ENCODE results near the gene PUM2.
"Not testable (repeated sequence)": the region's sequence is repeated elsewhere in the genome, so short reads cannot be mapped to it uniquely, and the experiment has no call there.

The PUM2 gene, protein sequence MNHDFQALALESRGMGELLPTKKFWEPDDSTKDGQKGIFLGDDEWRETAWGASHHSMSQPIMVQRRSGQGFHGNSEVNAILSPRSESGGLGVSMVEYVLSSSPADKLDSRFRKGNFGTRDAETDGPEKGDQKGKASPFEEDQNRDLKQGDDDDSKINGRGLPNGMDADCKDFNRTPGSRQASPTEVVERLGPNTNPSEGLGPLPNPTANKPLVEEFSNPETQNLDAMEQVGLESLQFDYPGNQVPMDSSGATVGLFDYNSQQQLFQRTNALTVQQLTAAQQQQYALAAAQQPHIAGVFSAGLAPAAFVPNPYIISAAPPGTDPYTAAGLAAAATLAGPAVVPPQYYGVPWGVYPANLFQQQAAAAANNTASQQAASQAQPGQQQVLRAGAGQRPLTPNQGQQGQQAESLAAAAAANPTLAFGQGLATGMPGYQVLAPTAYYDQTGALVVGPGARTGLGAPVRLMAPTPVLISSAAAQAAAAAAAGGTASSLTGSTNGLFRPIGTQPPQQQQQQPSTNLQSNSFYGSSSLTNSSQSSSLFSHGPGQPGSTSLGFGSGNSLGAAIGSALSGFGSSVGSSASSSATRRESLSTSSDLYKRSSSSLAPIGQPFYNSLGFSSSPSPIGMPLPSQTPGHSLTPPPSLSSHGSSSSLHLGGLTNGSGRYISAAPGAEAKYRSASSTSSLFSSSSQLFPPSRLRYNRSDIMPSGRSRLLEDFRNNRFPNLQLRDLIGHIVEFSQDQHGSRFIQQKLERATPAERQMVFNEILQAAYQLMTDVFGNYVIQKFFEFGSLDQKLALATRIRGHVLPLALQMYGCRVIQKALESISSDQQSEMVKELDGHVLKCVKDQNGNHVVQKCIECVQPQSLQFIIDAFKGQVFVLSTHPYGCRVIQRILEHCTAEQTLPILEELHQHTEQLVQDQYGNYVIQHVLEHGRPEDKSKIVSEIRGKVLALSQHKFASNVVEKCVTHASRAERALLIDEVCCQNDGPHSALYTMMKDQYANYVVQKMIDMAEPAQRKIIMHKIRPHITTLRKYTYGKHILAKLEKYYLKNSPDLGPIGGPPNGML

DNA sequence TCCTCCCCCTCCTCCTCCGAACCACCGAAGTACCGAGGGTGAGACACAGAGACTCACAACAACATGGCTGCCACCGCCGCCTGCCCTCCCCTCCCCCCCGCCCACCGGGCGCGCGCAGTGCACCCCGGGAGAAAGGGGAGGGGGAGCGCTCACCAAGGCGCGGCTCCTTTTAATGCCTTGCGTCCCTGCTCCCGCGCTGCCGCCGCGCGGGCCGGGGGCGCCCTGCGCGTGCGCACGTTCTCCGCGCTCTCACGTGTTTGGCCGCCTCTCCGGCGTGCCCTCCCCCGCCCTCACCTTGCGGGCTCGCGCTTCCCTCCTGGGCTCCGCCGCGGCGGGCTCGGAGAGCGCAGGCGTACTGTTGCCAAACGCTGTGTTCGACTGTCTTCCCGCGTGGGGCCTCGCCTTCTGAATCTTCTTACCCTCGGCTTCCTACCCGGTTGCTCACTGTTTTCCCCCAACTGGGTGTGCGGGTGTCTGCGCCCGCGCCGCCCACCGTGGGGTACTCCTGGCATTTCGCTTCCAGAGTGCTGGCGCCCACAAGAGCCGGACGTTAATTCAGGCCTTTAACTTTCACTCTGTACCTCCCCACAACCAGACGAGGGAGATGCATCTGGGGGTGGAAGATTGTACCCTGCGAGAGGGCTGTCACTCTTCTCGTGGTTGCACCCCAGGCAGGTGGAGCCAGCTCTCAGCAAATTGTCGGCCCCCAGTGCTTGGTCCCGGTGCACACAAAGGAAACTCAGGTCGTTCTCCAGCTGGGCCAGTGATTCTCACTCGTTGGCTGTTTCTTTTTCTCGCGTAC lies at the start of gene PUM2:
TSS of gene PUM2 (minus strand) at position 92 of the 802 bp plus-strand sequence. CDS start 23,484 bp downstream, outside the sequence.
- no peak for FAIRE-seq

DNA sequence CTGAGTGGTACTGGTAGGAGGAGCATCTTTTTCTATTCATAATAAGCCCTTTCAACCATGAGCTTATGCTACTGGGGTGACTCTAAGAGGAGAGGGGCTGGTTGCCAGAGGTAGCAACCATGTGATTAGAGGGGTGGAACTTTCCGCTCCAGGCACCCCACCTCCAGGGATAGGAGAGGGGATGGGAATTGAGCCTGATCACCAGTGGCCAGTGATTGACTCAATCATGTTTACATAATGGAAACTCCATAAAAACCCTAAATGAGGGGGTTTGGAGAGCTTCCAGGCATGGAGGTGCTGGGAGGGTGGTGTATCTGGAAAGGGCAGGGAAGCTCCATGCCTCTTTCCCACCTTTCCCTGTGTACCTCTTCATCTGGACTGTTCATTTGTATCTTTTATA lies 49.7 kb upstream of the PUM2 start:
- no peak for FAIRE-seq

DNA sequence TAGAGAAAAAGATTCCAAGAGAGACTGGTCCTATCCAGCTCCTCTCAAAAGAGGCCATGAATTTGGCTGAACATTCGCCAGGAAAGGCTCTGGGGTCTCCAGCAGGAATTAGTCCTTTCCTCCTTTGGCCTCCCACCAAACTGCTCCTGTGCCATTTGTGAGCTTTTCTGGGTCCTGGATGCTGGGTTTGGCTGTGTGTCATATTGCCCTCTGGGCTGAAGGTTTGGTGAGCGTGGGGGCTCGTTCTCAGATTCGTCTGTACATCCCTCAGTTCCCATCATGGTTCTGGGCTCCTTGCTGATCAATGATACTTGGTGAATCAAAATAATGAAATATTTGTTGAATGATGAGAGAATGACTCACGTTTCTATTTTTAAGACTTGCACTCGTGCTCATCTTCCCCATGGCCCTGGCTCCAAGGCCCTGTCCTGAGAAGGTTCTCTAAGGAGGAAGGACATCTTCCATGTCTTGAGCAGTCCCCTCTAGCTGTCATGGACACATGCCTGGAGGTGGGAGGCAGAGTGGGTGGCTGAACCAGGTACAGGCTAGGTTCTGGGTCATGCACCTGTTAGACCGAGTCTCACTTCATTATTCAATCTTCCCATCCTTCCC lies 48.4 kb upstream of the PUM2 start:
- FAIRE-seq, result no peak

DNA sequence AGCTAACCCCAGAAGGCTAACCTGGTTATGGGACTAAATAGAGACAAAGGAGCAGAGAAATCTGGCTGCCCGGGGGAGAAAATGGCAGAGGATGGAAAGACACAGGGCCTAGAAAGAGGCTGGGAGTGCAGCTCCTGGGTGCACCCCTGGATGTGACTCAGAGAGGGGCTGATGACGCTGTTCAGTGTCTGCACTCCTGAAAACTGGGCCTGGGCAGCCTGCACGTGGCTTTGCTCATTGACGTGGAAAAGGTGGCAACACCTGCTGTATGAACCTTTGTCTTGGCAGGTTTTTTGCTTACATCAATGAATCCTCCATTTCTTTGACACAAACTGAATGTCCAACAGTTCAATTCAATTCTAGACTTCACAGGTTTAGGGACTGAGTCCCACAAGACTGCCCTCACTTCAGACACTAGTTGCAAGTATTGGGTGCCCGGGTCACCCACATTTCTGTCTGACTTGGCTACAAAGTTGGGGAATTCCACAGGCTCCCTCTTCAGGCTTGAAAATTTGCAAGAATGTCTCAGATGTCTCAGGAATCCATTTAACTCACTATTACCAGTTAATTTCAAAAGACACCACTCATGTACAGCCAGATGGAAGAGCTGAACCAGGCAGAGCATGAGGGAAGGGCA lies 47.3 kb upstream of the PUM2 start:
- FAIRE-seq, result no peak

DNA sequence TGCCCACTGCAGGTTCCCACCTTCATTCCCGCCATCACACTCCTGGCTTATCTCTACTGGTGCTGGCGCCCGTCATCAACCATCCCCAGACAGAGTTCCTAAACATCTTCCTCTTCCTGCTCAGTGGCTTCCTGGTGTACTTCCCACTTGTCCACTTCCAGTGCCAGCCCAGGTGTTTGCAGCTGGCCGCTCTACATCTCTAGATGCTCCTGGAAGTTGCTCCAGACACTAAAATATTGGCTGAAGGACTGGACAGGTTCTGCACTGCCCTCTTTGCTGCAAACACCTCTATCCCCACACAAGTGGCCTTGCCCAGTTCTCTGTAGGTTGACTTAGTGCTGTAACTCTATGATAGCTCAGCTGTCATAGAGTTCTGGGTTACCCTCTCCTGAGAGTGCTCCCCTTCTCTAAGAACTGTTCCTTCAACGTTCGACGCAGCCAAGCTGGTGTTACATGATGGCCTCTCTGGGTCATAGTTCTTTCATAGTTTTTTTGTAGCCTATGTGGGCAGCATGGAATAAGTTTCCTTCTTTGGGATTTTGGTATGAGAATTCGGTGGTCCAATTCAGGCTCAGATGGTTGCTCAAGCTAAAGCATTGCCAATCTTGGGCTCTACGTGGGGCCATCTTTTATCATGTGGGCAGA lies 45.8 kb upstream of the PUM2 start:
- FAIRE-seq, result no peak

DNA sequence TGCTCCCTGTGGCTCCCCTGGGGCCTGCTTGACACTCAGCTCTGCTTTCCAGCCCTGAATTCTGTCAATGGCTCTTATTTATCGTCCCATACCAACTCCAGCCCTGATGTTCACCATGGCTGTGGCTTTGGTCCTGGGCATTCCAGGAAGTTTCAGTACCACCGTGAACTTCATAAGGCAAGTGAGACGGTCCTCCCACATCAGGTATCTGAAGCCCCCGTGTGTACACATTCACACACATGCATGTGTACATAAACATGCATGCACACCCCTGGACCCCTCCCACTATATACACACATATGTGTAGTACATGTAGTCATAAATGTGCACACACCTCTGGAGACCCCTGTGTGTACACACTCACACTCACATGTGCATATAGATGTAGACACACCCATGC lies 43.3 kb upstream of the PUM2 start:
- FAIRE-seq, result no peak

DNA sequence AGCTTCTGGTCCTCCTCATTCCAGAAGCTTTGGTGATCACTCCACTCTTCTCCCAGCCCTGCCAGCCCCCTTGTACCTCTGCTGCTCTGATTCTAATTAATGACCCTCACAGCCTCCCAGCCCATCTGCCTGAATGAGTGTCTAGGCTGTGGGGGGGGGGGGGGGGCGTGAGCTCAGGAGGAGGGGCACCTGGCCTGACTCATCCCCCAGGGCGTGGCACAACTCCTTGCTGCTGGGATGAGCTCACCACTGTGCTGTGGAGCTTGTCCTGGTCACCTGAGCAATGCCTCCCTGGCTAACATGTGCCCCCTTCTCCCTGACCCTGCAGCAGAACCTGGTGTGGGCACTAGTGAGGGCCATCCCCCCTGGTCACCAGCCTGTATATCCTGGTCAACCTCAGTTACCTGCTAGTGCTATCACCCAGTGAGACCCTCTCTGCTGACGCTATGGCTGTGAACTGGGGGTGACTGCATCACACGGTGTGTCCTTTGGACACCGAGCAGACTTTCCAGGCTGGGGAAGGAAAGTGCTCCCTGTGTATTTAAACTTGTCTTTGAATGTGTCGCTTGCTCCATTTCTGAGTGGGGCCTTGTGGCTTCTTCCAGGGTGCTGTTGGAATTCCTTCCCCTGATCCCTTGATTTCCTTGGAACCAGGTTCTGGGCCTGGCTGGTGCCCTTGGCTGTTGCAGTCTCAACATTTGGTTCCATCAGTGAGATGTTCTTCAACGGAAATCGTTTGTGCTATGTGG lies 41.5 kb upstream of the PUM2 start:
- FAIRE-seq, result no peak

DNA sequence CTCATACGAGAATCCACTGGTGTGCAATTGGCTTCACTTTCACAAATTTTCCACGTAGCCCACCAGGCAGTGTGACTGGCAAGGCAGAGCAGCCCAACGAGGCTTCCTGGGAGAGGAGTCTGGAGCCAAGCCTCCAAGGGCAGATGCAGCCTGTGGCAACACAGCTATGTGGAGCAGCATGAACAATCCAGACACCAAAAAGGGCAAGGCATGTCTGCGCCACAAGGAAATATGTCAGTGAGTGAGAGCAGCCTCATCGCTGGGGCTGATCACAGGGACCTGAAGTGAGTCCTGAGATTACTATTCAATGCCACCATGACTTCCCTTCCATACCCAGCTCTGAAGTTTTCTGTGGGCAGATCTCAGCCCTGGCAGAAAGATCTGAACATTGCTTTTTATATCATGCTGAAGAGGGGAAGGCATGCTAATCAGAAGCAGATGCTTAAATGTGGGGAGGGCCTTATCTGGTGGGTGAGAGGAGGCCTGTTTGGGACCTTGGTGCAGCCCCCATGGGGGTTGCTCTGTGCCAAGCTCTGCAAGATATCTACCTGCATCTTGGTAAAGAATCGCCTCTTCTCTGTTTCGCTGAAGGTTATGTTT lies 40.0 kb upstream of the PUM2 start:
- FAIRE-seq, result no peak

DNA sequence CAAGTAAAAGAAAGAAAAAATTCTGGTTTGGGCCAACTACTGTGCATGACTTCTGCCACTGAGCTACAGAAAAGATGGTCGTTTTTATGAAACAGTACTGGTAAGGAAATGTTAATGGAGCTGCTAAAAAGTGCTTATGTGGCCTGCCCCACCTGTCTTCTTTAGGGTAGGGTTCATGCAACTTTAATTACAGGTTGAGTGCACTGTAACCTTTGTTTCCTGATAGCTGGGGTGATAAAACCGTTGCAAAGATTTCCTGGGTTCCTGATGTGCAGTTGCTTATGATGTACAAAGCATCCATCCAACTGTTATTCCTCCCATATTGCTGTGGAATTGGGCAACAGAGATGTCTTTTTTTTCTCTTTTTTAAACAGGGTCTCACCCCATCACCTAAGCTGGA lies 34.3 kb upstream of the PUM2 start:
- FAIRE-seq, result no peak

DNA sequence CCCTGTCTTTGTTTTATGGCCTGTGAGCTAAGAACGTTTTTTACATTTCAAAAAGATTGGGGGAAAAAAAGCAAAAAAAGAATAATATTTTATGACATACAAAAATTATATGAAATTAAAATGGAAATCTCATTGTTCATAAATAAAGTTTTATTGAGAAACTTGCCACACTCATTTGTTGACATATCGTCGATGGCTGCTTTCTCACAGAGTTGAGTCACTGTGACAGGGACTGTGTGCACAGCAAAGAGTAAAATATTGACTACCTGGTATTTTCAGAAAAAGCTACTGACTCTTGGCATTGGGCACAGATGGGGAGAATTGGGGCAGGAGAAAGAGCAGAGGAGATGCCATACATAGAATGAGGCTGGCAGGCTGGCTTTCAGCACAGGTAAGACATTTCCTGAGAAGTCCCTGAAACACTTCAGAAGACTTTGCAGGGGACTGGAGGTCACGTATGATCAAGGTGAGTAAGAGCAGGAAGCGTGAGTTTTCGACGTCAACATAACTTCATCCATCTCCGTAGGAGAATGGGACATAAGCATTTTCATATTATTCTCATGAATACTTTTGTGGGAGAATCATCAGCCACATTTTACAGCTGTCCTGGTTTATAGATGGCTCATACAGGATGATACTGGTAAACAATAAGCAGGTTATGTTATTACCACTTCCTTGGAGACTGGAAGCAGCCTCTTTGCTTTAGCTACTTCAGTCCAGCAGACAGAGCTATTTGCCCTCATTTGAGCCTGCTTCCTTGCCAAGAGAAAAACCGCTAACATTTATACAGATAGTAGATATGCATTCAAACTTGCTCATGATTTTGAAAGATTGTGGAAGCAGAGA lies 32.5 kb upstream of the PUM2 start:
- FAIRE-seq, result no peak

DNA sequence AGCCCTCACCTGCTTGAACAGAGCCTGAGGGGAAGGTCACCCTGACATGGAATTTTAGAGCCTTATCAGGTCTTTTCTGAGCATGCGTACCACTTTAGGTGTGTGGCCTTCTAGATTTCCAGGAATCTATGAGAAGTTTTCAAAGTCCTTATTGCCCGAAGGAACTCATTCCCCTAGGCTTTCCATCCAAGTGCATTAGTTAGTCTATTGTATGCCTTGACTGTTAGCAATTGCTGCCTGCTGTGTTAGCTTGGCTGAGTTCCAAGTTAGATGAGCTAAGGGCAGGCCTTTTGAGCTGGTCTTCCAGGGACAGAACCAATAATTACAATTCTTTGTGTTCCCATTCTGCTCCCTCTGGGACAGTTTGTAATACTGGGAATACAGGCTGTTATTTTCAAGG lies 30.8 kb upstream of the PUM2 start:
- FAIRE-seq, result no peak

DNA sequence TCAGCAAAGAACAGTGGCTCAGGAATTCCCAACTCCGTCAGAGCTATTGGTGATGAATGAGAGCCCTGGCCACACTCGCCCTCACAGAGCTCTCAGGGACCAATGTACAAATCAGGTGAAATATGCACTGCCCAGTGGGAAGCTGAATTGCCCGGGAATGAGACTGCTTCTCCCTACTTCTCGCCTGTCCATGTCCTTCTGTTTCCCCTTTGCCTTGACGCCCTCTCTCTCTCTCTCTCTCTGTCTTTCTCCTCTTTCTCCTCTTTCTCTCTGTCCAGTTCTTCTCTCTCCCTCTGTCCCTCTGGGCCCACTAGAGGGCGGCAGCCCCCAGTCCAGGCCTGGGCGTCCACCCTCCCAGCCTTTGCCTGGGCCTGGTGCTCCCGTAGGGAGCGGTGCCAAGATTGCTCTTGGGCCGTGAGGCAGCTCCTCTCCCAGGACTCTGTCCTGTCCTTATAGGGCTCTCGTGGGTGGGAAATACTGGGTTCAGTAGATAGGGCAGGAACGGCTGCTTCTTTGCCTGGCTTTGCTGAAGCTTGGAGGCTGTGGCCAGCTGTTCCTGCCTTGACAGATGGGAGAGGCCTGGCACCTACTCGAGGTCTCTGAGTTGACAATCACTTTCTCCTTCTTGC lies 28.4 kb upstream of the PUM2 start:
- no peak for FAIRE-seq

DNA sequence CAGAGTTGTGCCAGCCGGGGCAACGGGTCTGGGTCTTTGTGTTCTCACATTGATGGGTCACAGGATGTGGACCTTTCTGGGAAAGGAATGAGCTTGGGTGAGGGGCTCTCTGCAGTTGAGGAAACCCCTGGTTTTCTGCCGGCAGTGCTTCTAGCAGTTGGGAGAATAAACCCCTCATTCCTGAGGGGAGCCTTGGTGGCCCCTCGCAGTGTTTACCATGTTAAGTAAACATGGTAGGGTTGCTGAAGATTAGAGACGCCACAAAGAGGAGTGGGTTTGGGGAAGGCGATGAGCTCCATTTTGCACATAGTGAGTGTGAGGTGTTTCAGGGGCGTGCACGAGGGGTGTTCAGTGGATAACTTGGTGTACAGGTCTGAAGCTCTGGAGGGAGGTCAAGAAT lies 27.7 kb upstream of the PUM2 start:
- FAIRE-seq, result no peak

DNA sequence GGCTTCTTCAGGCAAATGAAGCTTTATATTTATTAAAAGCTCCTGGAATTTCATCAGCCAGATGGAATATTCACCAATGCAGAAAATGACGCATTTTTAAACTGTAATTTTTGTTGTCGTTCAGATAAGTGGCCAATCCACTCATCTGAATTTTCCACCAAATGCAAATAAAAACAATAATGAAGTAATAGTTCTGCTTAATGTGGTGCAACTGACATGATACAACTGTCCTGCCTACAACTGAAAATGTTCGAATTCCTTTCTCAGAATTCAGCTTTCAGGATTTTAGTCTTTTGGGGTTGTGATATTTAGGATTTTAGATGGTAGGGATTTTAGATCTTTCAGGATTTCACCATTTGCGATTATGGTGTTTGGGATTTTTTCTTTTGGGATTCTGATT lies 27.1 kb upstream of the PUM2 start:
- FAIRE-seq, result no peak

DNA sequence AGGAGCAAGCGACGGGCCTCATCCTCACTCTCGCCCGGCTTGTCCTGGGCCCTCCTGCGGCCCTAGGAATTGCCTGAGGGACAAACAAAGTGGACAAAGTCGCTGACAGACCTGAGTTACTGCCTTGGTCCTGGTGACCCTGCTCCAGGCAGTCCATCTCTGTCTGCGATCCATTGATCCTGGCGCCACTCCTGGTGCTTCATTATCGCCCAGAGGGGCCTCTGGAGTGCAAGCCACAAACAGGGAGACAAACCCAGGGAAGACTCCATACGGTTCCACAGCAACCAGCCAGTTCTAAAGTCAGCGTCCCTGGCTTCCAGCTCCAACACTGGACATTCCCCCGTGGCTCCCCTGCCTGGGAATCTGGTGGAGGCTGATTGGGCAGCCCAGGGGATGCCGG lies 24.3 kb upstream of the PUM2 start:
- FAIRE-seq, result not testable (repeated sequence)

DNA sequence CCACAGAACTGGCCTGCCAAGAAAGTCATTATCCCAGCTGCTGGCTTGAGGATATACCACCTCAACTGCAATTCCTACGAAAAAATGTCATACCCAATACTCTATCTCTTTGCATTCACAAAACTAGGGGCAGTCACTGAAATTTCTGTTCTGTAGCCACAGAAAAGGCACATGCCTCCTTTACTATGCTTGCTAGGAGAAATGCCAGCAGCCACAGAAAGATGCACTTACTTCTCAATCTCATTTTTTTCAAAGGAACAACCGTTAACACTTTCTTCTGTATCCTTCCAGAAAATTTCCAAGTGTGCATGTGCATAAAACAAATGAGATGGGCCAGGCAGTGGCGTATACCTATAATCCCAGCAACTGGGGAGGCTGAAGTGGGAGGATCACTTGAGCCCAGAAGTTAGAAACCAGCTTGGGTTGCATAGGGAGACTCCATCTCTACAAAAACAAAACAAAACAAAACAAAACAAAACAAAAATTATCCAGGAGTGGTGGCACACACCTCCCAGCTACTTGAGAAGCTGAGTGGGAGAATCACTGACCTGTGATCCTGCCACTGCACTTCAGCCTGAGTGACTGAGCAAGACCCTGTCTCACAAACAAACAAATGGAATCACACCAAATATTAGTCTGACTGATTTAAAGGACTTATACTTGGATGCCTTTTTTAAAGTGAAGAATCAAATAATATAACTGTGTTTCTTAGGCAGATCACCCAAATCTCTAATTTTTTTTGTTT lies 22.4 kb upstream of the PUM2 start:
- FAIRE-seq, result no peak

DNA sequence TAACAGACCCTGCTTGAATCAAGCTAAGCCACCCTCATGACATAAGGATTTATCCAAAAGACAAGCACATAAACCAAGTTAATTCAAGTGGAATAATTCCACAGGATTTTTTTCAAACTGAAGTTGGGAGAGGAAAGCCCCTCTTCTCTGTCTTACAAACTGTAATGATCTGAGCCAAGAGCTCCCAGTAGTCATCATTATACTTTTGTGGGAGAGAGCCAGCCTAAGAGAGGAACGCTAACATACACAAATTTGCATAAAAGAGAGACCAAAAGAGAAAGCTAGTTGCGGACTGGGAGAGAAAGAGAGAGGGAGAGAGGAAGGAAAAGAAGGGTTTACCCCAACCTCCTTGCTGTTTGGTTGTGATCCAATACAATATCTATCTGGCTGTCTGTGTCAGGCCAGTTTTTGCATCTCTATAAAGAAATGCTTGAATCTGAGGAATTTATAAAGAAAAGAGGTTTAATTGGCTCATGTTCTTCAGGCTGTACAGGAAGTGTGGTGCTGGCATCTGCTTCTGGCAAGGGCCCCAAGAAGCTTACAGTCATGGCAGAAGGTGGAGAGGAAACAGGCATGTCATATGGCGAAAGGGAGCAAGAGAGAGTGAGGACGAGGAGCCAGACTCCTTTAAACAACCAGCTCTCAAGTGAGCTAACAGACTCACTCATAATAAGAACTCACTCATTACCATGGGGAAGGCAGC lies 20.8 kb upstream of the PUM2 start:
- FAIRE-seq, result no peak

Data from islet of Langerhans (tissue), 1 donor.